Aorta (tissue), 5 donors: ENCODE data around the gene PPP2R5D. TPM values are rescaled to one million over a fixed set of nuclear protein-coding genes. Genes with fewer than 3 reads are reported as not detected.
"Not testable (repeated sequence)": the region's sequence is repeated elsewhere in the genome, so short reads cannot be mapped to it uniquely, and the experiment has no call there.

Experiments
- ATAC-seq: fragments of 200-7000 bp; cut with Tn5 transposase; one replicate; pipeline ENCODE4 v1.9.1; 2022; ENCODE audit warnings: moderate library complexity; ENCODE audit not compliant: low FRiP score
- DNase-seq, 2 donors: peaks; one replicate each; pipeline ENCODE4 v3.0.0-alpha.2; 2020
- H3K27ac ChIP-seq, 2 donors: one replicate each; pipeline ENCODE4 v1.5.1; 2013; ENCODE audit warnings: low read length in 2 of 2, mild to moderate bottlenecking in 2 of 2, moderate library complexity in 2 of 2, control low read depth in 1 of 2, inconsistent platforms in 1 of 2, low read depth in 1 of 2
- H3K27me3 ChIP-seq, 2 donors: one replicate each; pipeline ENCODE4 v1.6.1; 2013; ENCODE audit warnings: control low read depth in 1 of 2, low read length in 1 of 2, mild to moderate bottlenecking in 1 of 2, moderate library complexity in 1 of 2; ENCODE audit not compliant: insufficient read depth in 2 of 2, control insufficient read depth in 1 of 2
- H3K36me3 ChIP-seq, 2 donors: one replicate each; pipeline ENCODE4 v1.6.1; 2013; ENCODE audit warnings: control low read depth in 1 of 2, low read length in 1 of 2, mild to moderate bottlenecking in 1 of 2; ENCODE audit not compliant: insufficient read depth in 2 of 2, control insufficient read depth in 1 of 2
- H3K4me1 ChIP-seq, 2 donors: one replicate each; pipeline ENCODE4 v1.6.1; 2013; ENCODE audit warnings: low read length in 2 of 2, control low read depth in 1 of 2, mild to moderate bottlenecking in 1 of 2, moderate library complexity in 1 of 2; ENCODE audit not compliant: insufficient read depth in 2 of 2, control insufficient read depth in 1 of 2
- H3K4me3 ChIP-seq, 2 donors: one replicate each; pipeline ENCODE4 v1.5.1; 2013; ENCODE audit warnings: low read length in 2 of 2, control low read depth in 1 of 2, mild to moderate bottlenecking in 1 of 2
- H3K9me3 ChIP-seq: one replicate; pipeline ENCODE4 v1.6.1; 2013; ENCODE audit warnings: mild to moderate bottlenecking, low read length; ENCODE audit not compliant: control insufficient read depth
- WGBS, 2 donors: extraction: QIAGEN DNeasy Blood & Tissue Kit; methylation state at CpG; one replicate each; pipeline ENCODE4 v1.1.7; 2013; 5-methylcytosine and 5-hydroxymethylcytosine counted together
- intact Hi-C, 2 donors: fragments of 100-400 bp; cut with DNase I; formaldehyde crosslinking; loops; one replicate each; pipeline versions ENCODE4 v1.14.2 to v1.15.0; 2022
- polyA plus RNA-seq, 2 donors: library from polyadenylated mRNA; stranded (reverse); fragments of 200-250 nt; gene quantifications; one replicate each; pipeline ENCODE4 v1.2.3, GENCODE V29; 2013
- total RNA-seq, 2 donors: library from RNA; stranded (reverse); fragmentation: NEBNext Ultra II Directional; extraction: Animal tissue kit (Norgen Biotek cat#: 25700); gene quantifications; one replicate each; pipeline ENCODE4 v1.2.1, GENCODE V29; 2021
- donor health status: healthy with polysubstance abuse.
- donor health status: Bipolar disorder and iron deficiency.
- donor health status: DM: no; HTN: no; CAD: no.
- donor health status: DM: no; HTN: no; CAD: no.
- donor health status: DM: yes; HTN: yes; CAD: no.

The PPP2R5D gene
- total and polyA plus RNA-seq, 4 donors = 20.3 to 31.7 (median 27.2) TPM

DNA sequence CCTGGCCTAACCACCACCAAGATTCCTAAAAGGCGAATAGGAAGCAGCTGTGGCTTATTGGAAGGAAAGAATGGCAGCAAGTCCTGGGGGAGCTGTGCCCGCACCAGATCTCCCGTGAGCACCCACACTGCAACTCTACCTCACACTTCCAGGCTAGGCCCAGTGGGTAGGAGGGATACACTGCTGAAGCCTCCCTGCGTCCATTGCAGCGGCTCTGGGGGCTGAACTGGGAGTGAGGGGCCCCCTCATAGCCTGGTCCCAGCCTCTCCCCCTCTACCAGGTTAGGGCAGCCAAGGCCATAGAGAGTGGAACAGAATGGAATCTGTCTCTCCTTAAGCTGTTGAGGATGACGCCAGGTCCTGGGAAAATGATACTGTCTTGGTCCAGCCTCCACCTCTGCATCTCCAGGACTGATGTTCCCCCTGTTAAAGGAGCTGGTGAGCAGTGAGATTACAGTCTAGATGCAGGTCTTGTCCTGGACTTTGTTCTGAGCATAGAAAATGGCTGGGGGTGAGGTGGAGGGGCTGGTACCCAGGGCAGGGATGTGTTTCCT is 43.8 kb upstream of the PPP2R5D start:
- ATAC-seq (no peak), DNase-seq (no peak)
- no peaks in the 10 kb centered on the region for H3K27me3 ChIP-seq
- WGBS, 2 donors = 86 to 94% methylated on average over 6 of the region's 6 CpGs
- peaks cover 0 to 2% of the 10 kb centered on the region in 2 donors for H3K36me3 ChIP-seq
- no peaks in the 10 kb centered on the region for H3K9me3 ChIP-seq
- H3K4me1 ChIP-seq = no peaks in the 10 kb centered on the region
- no peak overlapping the region for H3K4me3 ChIP-seq
- intact Hi-C loops = no loop called here
- H3K27ac ChIP-seq = no peak overlapping the region

DNA sequence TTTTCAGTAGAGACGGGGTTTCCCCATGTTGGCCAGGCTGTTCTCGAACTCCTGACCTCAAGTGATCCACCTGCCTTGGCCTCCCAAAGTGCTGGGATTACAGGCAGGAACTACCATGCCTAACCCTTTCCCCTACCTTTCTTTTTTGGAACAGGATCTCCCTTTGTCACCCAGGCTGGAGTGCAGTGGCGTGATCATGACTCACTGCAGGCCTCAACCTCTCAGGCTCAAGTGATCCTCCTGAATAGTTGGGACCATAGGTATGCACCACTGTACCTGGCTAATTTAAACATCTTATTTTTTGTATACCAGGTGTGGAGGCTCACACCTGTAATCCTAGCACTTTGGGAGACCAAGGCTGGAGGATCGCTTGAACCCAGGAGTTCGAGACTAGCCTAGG is 43.0 kb upstream of the PPP2R5D start:
- ATAC-seq = not testable (repeated sequence)
- 96 to 98% methylated on average over 5 of the region's 5 CpGs for WGBS, 2 donors

DNA sequence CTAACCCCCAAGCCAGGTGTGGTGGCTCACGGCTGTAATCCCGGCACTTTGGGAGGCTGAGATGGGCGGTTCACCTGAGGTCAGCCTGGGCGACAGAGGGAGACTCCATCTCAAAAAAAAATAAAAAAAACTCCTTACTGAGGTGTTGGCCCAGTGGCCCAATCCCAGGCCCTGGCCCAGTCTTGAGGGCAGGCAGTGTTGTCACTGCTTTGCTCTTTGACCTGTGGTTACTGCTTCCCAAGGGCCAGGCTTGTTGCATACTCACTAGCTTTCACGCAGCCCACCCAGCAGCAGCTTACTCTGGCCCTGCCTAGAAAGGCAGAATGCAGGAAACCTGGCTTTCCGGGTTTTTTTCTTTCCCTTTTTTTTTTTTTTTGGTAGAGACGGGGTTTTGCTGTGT is 41.9 kb upstream of the PPP2R5D start:
- Histone ChIP-seq H3K4me3 (no peak overlapping the region), H3K27ac (no peak overlapping the region), H3K36me3 (no peaks in the 10 kb centered on the region), H3K9me3 (no peaks in the 10 kb centered on the region), H3K4me1 (no peaks in the 10 kb centered on the region), H3K27me3 (no peaks in the 10 kb centered on the region)
- ATAC-seq = no peak
- DNase-seq = no peak
- 74 to 76% methylated on average over 7 of the region's 7 CpGs for WGBS, 2 donors
- intact Hi-C loops = no loop called here

More for the DNA sequence above, 43.0 kb upstream of the PPP2R5D start:
- H3K27me3 ChIP-seq, H3K4me1 ChIP-seq, H3K9me3 ChIP-seq, DNase-seq, H3K36me3 ChIP-seq, intact Hi-C loops, H3K27ac ChIP-seq, H3K4me3 ChIP-seq: not testable (repeated sequence)

DNA sequence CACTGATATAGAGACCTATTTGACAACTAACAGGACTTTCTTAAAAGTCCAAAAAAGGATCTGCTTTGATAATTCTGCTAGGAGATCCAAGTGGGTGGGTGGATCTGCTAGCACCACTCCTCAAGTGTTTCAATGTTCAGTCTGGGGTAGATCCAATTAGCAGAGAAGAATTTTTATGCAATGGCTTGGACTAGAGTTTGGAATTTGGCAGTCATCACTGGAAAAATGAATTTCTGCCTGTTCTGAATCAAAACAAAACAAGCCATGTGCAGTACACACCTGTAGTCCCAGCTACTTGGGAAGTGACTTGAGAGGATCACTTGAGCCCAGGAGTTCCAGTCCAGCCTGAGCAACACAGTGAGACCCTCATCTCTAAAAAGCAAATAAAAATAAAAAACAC is 36.4 kb upstream of the PPP2R5D start:
- intact Hi-C loops = no loop called here
- no peak for ATAC-seq
- Histone ChIP-seq H3K9me3 (no peaks in the 10 kb centered on the region), H3K4me3 (no peak overlapping the region), H3K27me3 (no peaks in the 10 kb centered on the region), H3K36me3 (no peaks in the 10 kb centered on the region), H3K27ac (no peak overlapping the region), H3K4me1 (no peaks in the 10 kb centered on the region)
- DNase-seq = no peak

DNA sequence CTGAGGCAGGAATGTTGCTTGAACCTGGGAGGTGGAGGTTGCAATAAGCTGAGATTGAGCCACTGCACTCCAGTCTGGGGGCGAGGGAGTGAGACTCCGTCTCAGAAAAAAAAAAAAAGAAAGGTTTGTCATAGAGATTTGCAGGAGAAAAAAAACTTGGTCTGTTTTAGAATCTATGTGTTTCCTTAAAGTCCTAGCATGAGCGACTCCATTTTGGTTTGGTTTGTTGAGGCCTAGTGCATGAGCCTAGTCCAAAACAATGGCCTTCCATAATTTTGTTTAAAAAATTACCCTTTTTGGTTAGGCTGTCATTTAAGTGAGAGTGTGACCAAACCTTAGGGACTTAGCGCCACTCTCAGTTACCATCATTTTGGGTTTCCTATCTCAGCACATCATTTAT is 32.0 kb upstream of the PPP2R5D start:
- Histone ChIP-seq H3K36me3 (no peaks in the 10 kb centered on the region), H3K4me1 (no peaks in the 10 kb centered on the region), H3K27ac (no peak overlapping the region), H3K27me3 (no peaks in the 10 kb centered on the region), H3K9me3 (no peaks in the 10 kb centered on the region), H3K4me3 (no peak overlapping the region)
- ATAC-seq (no peak), DNase-seq (no peak)
- 91 to 92% methylated on average over 4 of the region's 4 CpGs for WGBS, 2 donors
- intact Hi-C loops = no loop called here

DNA sequence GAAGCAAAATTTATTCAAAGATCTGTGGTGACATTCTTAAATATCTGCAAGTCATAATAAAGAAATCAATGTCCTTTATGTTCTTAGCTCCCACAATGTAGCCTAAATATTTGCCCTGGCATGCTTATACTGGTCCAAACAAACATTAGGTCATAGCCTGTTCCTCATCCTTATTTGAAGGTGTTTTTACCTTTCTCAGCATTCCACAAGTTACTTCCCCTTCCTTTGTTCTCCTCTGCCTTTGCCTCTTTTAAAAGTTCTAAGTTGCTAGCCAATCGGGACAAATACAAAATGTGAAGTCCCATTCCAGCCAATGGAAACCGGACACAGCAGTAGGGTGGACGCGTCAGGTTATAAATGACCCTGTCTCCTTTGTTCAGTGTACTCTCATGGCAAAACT is 30.0 kb upstream of the PPP2R5D start:
- H3K36me3 ChIP-seq, H3K9me3 ChIP-seq, DNase-seq, intact Hi-C loops, H3K27ac ChIP-seq, H3K4me1 ChIP-seq, ATAC-seq, H3K27me3 ChIP-seq, H3K4me3 ChIP-seq: not testable (repeated sequence)
- 84 to 86% methylated on average over 4 of the region's 4 CpGs for WGBS, 2 donors

DNA sequence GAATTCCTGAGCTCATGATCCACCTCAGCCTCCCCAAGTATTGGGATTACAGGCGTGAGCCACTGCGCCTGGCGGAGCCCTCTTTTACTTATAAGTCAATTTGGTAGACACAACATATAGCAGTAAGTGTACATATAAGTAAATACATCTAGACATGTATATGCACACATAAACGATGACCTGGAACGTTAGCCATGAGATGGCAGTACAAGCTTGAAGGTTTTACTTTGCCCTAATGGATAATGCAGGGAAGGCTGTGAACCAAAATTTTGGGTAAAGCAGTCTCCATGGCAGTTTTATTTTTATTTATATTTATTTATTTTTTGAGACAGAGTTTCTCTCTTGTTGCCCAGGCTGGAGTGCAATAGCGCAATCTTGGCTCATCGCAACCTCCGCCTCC is 26.2 kb upstream of the PPP2R5D start:
- Histone ChIP-seq H3K4me3 (no peak overlapping the region), H3K9me3 (no peaks in the 10 kb centered on the region), H3K27ac (no peak overlapping the region), H3K4me1 (no peaks in the 10 kb centered on the region), H3K36me3 (no peaks in the 10 kb centered on the region), H3K27me3 (no peaks in the 10 kb centered on the region)
- no peak for DNase-seq
- intact Hi-C loops = no loop called here
- ATAC-seq = no peak
- 79 to 83% methylated on average over 8 of the region's 8 CpGs for WGBS, 2 donors

DNA sequence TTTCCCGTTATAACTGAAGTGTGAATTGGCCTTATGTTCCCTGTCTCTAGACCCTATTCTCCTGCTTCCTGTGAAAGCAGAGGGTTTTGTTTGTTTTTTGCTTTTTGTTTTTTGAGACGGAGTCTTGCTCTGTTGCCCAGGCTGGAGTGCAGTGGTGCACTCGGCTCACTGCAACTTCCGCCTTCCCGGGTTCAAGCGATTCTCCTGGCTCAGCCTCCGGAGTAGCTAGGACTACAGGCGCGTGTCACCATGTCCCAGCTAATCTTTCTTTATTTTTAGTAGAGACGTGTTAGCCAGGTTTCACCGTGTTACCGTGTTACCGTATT is 24.5 kb upstream of the PPP2R5D start:
- 12 to 15% methylated on average over 13 of the region's 13 CpGs for WGBS, 2 donors
- Histone ChIP-seq H3K27ac (no peak overlapping the region), H3K27me3 (no peaks in the 10 kb centered on the region), H3K9me3 (no peaks in the 10 kb centered on the region), H3K36me3 (peaks cover 0 to 2% of the 10 kb centered on the region in 2 donors), H3K4me3 (no peak overlapping the region), H3K4me1 (no peaks in the 10 kb centered on the region)
- ATAC-seq = no peak
- no peak for DNase-seq
- intact Hi-C loops = no loop called here

DNA sequence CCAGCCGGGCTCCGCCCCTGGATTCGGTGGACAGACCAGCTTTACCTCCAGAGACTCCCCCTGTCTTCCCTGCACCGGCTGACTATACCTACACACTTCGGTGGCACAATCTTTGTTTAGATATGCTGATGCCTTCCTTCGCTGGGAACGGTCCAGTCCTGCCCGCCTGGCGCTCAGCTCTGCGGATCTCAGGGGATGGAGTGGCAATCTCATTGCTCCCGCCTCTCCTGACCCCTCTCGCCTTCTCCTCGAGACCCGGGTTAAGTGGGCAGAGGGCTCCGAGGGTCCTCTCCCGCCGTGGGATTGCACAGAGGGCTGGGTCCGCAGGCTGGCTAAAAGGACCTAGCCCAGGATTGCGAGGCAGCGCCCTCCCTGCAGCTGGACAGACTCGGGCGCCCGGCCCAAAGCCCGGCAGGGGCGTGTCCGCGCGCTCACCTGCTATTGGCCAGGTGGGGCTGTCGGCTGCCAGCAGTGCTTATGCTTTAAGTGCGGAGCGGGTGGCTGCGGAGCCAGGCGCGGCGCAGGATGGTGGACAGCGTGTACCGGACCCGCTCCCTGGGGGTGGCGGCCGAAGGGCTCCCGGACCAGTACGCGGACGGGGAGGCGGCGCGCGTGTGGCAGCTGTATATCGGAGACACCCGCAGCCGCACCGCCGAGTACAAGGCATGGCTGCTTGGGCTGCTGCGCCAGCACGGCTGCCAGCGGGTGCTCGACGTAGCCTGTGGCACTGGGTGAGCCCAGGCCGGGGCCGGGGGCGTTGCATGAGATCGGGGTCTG is 23.9 kb upstream of the PPP2R5D start, which contains the start of gene GNMT:
GNMT (plus strand) TSS at position 512 of the 777 bp plus-strand sequence; CDS start at position 526, 14 bp downstream.
- Histone ChIP-seq H3K4me3 (peak within 1 kb of the TSS; percentile 24 to 41), H3K9me3 (no peaks in the 10 kb centered on the region), H3K27me3 (no peaks in the 10 kb centered on the region), H3K4me1 (no peaks in the 10 kb centered on the region), H3K36me3 (peaks cover 0 to 5% of the 10 kb centered on the region in 2 donors), H3K27ac (no peak within 1 kb of the TSS)
- ATAC-seq (peak; percentile 69), DNase-seq (peak in 1 of 2 donors; percentile 82)
- intact Hi-C loops = no loop called here
- 2% methylated on average over 62 of the region's 62 CpGs for WGBS, 2 donors
